NCI-H2081 treated with DMSO at 0.1 percent for 48 hours (cell line): Measurements from ENCODE around the gene ADIPOQ.
"Not testable (repeated sequence)": the region's sequence is repeated elsewhere in the genome, so short reads cannot be mapped to it uniquely, and the experiment has no call there.

ENCODE experiments used
- DNase-seq: peaks from one replicate; lab custom pipeline; 2025; lab: John Stamatoyannopoulos, UW

The ADIPOQ gene

GRCh38 chr3:186902154-186902553 is 59.6 kb downstream of the ADIPOQ start:
- no peak for DNase-seq

- DNase-seq = no peak
Measured at GRCh38 chr3:186902713-186903112, 60.2 kb downstream of the ADIPOQ start.

GRCh38 chr3:186903676-186904075 is 61.2 kb downstream of the ADIPOQ start:
- not testable (repeated sequence) for DNase-seq

- DNase-seq = not testable (repeated sequence)
Measured at GRCh38 chr3:186907075-186907474, 64.6 kb downstream of the ADIPOQ start.
